Placental epithelial cell (primary cell): Measurements from ENCODE around the gene CHCT1. TPM values are rescaled to one million over a fixed set of nuclear protein-coding genes. Genes with fewer than 3 reads are reported as not detected.

Source experiments
- total RNA-seq: library from RNA; depleted of rRNA; stranded (reverse); fragments of >200 nt; gene quantifications from 2 replicates; pipeline ENCODE4 v1.2.3, GENCODE V29; 2012

CHCT1 gene
- total RNA-seq, result 0.39 TPM in 1 of 2 replicates, not detected in the other

GRCh38 chr17:60422162-60422665, at the start of gene CHCT1:
Gene CHCT1, plus strand, starts transcription at chr17:60422489. Its CDS starts 104 bp downstream, at chr17:60422593.

GRCh38 chr17:60392042-60392844, 30.0 kb upstream of the CHCT1 start, which contains the start of gene USP32:
Gene USP32, minus strand, starts transcription at chr17:60392133. Its CDS starts 194 bp downstream, at chr17:60391939.

Other genes starting within 250 kb of the CHCT1 start
- 26.8 and 45.1 TPM in 2 replicates for gene USP32, start 30.4 kb upstream of the CHCT1 start, total RNA-seq
- gene APPBP2, start 103.8 kb downstream of the CHCT1 start, total RNA-seq, result 34.5 and 45.9 TPM in 2 replicates
- gene PPM1D, start 177.7 kb downstream of the CHCT1 start, total RNA-seq, result 13.0 and 15.9 TPM in 2 replicates